ENCODE results near the gene KRTAP4-9. TPM values are rescaled to one million over a fixed set of nuclear protein-coding genes. Genes with fewer than 3 reads are reported as not detected.

Gene KRTAP4-9
- total and polyA plus RNA-seq, 2 of the 13 experiments (the other 11 are each of a cell fraction or from before 2014, with no cell fraction given) = not detected

- WGBS (ENCODE audit: low lambda C conversion rate) = 22% methylated on average over 3 of the region's 3 CpGs
- intact Hi-C loops (cut with micrococcal nuclease; ENCODE audit: unreplicated experiment) = no loop called here
- BruUV-seq (replicated peaks) = no TSS peak
- Histone ChIP-seq H3K79me2 (ENCODE audit: insufficient read depth, low read length) (no peaks in the 10 kb centered on the region), H4K20me1 (ENCODE audit: insufficient read depth, low read length) (no peaks in the 10 kb centered on the region), H3K27ac (ENCODE audit: extremely low read length, insufficient read depth, low read length) (no peak overlapping the region), H3K27me3 (ENCODE audit: control insufficient read depth in 1 of 2, insufficient read depth in 2 of 2, low read length in 2 of 2) (0 out of 5 replicates have a peak, but pooled peaks cover 0 to 2% of the 10 kb centered on the region in 2 experiments), H3K9ac (ENCODE audit: insufficient read depth, low read depth, low read length) (no peak overlapping the region), H3K4me1 (ENCODE audit: insufficient read depth, low read length) (no peaks in the 10 kb centered on the region), H3K4me3 (replicated peaks in 1 of 3; ENCODE audit: insufficient read depth in 1 of 3, low read depth in 2 of 3, low read length in 3 of 3) (no peak overlapping the region), H3K4me2 (ENCODE audit: low read depth, low read length) (no peak overlapping the region), H3K36me3 (replicated peaks in 1 of 2; ENCODE audit: control insufficient read depth in 1 of 2, insufficient read depth in 2 of 2, low read length in 2 of 2) (no peaks in the 10 kb centered on the region), H3K9me3 (ENCODE audit: low read length) (no peaks in the 10 kb centered on the region), H2AFZ (ENCODE audit: low read length) (no peak overlapping the region)
- FAIRE-seq = no peak
- TF ChIP-seq CHCHD3 (CRISPR knock-in tag; IDR thresholded peaks at IDR 0.05) (no peak), ZBTB8A (CRISPR knock-in tag; IDR thresholded peaks at IDR 0.05; ENCODE audit: borderline replicate concordance, low read depth) (no peak), PAXIP1 (CRISPR knock-in tag; conservative IDR thresholded peaks at IDR 0.05) (no peak), ZNF576 (CRISPR knock-in tag; IDR thresholded peaks at IDR 0.05) (no peak), ZNF230 (CRISPR knock-in tag; IDR thresholded peaks at IDR 0.05) (no peak), SRF (IDR thresholded peaks at IDR 0.05; ENCODE audit: low read depth, low read length) (no peak)
- ChIA-PET CTCF (ENCODE audit: low intra/inter-chr PET ratio, low total read pairs) (no interaction called here), POLR2A (no interaction called here)
- ATAC-seq = no peak
- DNase-seq (ENCODE audit: low spot score) = no peak
- in situ Hi-C loops (cut with HindIII; ENCODE audit: extremely low pct_ligation_motif_present, low pct_unique_long_range_greater_than_20kb) = no loop called here
Observed at GRCh38 chr17:41126412-41126811, 21.2 kb downstream of the KRTAP4-9 start.

All from HepG2 (cell line).